HepG2 (cell line): ENCODE data around the gene PAIP2. TPM values are rescaled to one million over a fixed set of nuclear protein-coding genes. Genes with fewer than 3 reads are reported as not detected.

ENCODE experiments used
- CREM ChIP-seq, 2 experiments: sonication (generic) in 1 of 2; formaldehyde crosslinking in 1 of 2; IDR thresholded peaks; 2 replicates each; pipeline versions ENCODE4 v1.4.0 to v1.6.1; 2016 to 2020; ENCODE audit warnings: antibody characterized with exemption in 1 of 2, mild to moderate bottlenecking in 1 of 2, missing genetic modification reagents in 1 of 2
- FOXA1 ChIP-seq, 2 experiments: fragments of 450-650 bp in 1 of 2; sonication (generic) in 1 of 2; formaldehyde crosslinking in 1 of 2; IDR thresholded peaks; 2 replicates each; pipeline versions ENCODE4 v1.4.0 to v1.6.1; 2016 to 2020; ENCODE audit warnings: missing genetic modification reagents in 1 of 2
- FOXP1 ChIP-seq, 2 experiments: fragments of 450-650 bp in 1 of 2; IDR thresholded peaks; 2 replicates each; pipeline ENCODE4 v1.6.1; 2017 to 2018; ENCODE audit warnings: antibody characterized with exemption in 1 of 2
- HMGA1 ChIP-seq: sonication (generic); formaldehyde crosslinking; conservative IDR thresholded peaks from 2 replicates; pipeline ENCODE4 v1.4.0; 2020; ENCODE audit warnings: missing genetic modification reagents
- HNF4G ChIP-seq, 2 experiments: sonication (generic) in 1 of 2; formaldehyde crosslinking in 1 of 2; IDR thresholded peaks; 2 replicates each; pipeline versions ENCODE4 v1.4.0 to v1.6.1; 2011 to 2020; ENCODE audit warnings: borderline replicate concordance in 2 of 2, low read depth in 2 of 2, mild to moderate bottlenecking in 2 of 2, low read length in 1 of 2, missing genetic modification reagents in 1 of 2, moderate library complexity in 1 of 2
- RAD21 ChIP-seq: fragments of 450-650 bp; formaldehyde crosslinking; IDR thresholded peaks from 2 replicates; pipeline ENCODE4 v1.5.0; 2020; ENCODE audit warnings: mild to moderate bottlenecking
- REPIN1 ChIP-seq: sonication (generic); formaldehyde crosslinking; IDR thresholded peaks from 2 replicates; pipeline ENCODE4 v1.8.0; 2022; ENCODE audit warnings: missing genetic modification reagents, low read depth, mild to moderate bottlenecking, borderline replicate concordance
- REXO4 ChIP-seq: sonication (generic); formaldehyde crosslinking; IDR thresholded peaks from 2 replicates; pipeline ENCODE4 v1.8.0; 2022; ENCODE audit warnings: missing genetic modification reagents, mild to moderate bottlenecking, borderline replicate concordance
- TRIM24 ChIP-seq: sonication (generic); formaldehyde crosslinking; IDR thresholded peaks from 2 replicates; pipeline ENCODE4 v1.8.0; 2022; ENCODE audit warnings: mild to moderate bottlenecking, missing genetic modification reagents
- ZFYVE20 ChIP-seq: sonication (generic); formaldehyde crosslinking; IDR thresholded peaks from 2 replicates; pipeline ENCODE4 v1.8.0; 2023; ENCODE audit warnings: low read depth, mild to moderate bottlenecking, moderate library complexity, missing genetic modification reagents, borderline replicate concordance
- ZMYM2 ChIP-seq: sonication (generic); formaldehyde crosslinking; IDR thresholded peaks from 2 replicates; pipeline ENCODE4 v1.8.0; 2022; ENCODE audit warnings: mild to moderate bottlenecking, missing genetic modification reagents
- ZNF674 ChIP-seq: sonication (generic); formaldehyde crosslinking; IDR thresholded peaks from 2 replicates; pipeline ENCODE4 v1.5.0; 2020; ENCODE audit warnings: low read depth, mild to moderate bottlenecking, missing genetic modification reagents
- polyA plus RNA-seq, 8 experiments: library from polyadenylated mRNA; depleted of rRNA in 3 of 8; stranded (reverse) in 7 of 8; unstranded in 1 of 8; fragments of >200 nt; fragmentation: Illumina TruSeq in 4 of 8; extraction: Trizol in 4 of 8; gene quantifications; 2 replicates each; pipeline versions ENCODE4 v1.2.1 to v1.2.3, GENCODE V29; 2011 to 2016; ENCODE audit warnings: low read depth in 4 of 8, missing spikeins in 1 of 8, mixed read lengths in 1 of 8; ENCODE audit not compliant: insufficient read depth in 1 of 8
- total RNA-seq, 5 experiments: library from RNA; depleted of rRNA; stranded (reverse); fragments of >200 nt; fragmentation: Illumina TruSeq; extraction: Trizol; gene quantifications; 2 replicates each; pipeline ENCODE4 v1.2.3, GENCODE V29; 2016; ENCODE audit warnings: low read depth in 1 of 5
- TF ChIP-seq, protein P1 (sequence below): sonication (generic); formaldehyde crosslinking; IDR thresholded peaks from 2 replicates; pipeline ENCODE4; 2020; ENCODE audit warnings: missing genetic modification reagents, mild to moderate bottlenecking, borderline replicate concordance
- TF ChIP-seq, protein P2 (sequence below), 2 experiments: fragments of 450-650 bp in 1 of 2; sonication (generic) in 1 of 2; formaldehyde crosslinking in 1 of 2; IDR thresholded peaks; 2 replicates each; pipeline versions ENCODE4 v1.6.1 to v1.8.0; 2016 to 2022; ENCODE audit warnings: antibody characterized with exemption in 1 of 2, mild to moderate bottlenecking in 1 of 2, missing genetic modification reagents in 1 of 2
- TF ChIP-seq, protein P3 (sequence below): sonication (generic); formaldehyde crosslinking; IDR thresholded peaks from 2 replicates; pipeline ENCODE4 v1.4.0; 2020; ENCODE audit warnings: mild to moderate bottlenecking, missing genetic modification reagents

The PAIP2 gene
- total and polyA plus RNA-seq, 2 of the 13 experiments (the other 11 are each of a cell fraction or from before 2014, with no cell fraction given), result 61.5 to 76.3 TPM

DNA sequence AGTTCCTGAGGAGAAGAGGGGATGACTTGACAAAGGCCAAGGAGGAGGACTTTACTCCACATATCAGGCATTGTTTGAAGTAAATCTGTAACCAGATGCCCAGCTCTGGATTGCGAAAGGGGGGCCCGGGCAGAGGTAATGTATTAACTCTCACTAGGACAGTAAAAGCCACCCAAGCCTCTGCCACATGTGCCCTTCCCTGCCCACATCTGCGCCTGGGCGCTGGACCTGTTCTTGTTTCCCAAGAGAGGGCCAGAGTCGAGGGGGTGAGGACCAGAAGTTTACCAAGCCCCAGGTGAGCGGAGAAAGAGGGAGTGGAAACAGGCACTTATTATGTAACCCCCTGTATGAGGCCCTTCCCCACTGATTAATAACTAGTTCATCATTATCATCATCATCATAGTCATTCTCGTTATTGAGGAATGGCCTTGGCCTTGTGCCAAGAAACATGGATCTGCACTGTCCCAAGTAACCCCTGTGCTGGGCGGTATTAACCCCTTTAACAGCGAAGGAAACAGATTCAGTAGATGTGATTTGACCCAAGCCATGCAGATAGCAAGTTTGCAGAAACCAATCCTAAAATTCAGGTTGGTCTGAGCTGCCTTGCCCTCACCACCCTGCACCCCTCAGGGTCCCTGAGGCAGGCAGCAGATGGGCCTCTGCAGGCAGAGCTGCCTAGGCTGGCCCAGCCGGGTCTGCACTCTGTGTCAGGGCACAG, 41.8 kb downstream of the PAIP2 start, which contains the start of gene SLC23A1 (continued):
- TF ChIP-seq, protein P1, sequence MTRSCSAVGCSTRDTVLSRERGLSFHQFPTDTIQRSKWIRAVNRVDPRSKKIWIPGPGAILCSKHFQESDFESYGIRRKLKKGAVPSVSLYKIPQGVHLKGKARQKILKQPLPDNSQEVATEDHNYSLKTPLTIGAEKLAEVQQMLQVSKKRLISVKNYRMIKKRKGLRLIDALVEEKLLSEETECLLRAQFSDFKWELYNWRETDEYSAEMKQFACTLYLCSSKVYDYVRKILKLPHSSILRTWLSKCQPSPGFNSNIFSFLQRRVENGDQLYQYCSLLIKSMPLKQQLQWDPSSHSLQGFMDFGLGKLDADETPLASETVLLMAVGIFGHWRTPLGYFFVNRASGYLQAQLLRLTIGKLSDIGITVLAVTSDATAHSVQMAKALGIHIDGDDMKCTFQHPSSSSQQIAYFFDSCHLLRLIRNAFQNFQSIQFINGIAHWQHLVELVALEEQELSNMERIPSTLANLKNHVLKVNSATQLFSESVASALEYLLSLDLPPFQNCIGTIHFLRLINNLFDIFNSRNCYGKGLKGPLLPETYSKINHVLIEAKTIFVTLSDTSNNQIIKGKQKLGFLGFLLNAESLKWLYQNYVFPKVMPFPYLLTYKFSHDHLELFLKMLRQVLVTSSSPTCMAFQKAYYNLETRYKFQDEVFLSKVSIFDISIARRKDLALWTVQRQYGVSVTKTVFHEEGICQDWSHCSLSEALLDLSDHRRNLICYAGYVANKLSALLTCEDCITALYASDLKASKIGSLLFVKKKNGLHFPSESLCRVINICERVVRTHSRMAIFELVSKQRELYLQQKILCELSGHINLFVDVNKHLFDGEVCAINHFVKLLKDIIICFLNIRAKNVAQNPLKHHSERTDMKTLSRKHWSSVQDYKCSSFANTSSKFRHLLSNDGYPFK (CRISPR knock-in tag), result 0 out of 2 replicates have a peak, but pooled peaks have one; percentile 12
- TF ChIP-seq CREM (IDR thresholded peaks at IDR 0.05) (no peak), CREM (CRISPR knock-in tag; IDR thresholded peaks at IDR 0.05) (no peak), HNF4G (IDR thresholded peaks at IDR 0.05; ENCODE audit: borderline replicate concordance, low read depth, low read length) (peak; percentile 72; the same call in 1 of the 2 replicates), HNF4G (CRISPR knock-in tag; IDR thresholded peaks at IDR 0.05; ENCODE audit: borderline replicate concordance, low read depth) (no peak), ZMYM2 (no peak), REXO4 (CRISPR knock-in tag) (no peak), RAD21 (no peak), ZFYVE20 (CRISPR knock-in tag) (no peak), FOXP1 (IDR thresholded peaks at IDR 0.05) (no peak), FOXP1 (CRISPR knock-in tag; IDR thresholded peaks at IDR 0.05) (peak; percentile 19; the same call in 1 of the 2 replicates), REPIN1 (CRISPR knock-in tag) (no peak), ZNF674 (CRISPR knock-in tag) (no peak), FOXA1 (IDR thresholded peaks at IDR 0.05) (no peak), FOXA1 (CRISPR knock-in tag; IDR thresholded peaks at IDR 0.05) (no peak), HMGA1 (CRISPR knock-in tag) (no peak), TRIM24 (CRISPR knock-in tag) (no peak)
- TF ChIP-seq, protein P2, sequence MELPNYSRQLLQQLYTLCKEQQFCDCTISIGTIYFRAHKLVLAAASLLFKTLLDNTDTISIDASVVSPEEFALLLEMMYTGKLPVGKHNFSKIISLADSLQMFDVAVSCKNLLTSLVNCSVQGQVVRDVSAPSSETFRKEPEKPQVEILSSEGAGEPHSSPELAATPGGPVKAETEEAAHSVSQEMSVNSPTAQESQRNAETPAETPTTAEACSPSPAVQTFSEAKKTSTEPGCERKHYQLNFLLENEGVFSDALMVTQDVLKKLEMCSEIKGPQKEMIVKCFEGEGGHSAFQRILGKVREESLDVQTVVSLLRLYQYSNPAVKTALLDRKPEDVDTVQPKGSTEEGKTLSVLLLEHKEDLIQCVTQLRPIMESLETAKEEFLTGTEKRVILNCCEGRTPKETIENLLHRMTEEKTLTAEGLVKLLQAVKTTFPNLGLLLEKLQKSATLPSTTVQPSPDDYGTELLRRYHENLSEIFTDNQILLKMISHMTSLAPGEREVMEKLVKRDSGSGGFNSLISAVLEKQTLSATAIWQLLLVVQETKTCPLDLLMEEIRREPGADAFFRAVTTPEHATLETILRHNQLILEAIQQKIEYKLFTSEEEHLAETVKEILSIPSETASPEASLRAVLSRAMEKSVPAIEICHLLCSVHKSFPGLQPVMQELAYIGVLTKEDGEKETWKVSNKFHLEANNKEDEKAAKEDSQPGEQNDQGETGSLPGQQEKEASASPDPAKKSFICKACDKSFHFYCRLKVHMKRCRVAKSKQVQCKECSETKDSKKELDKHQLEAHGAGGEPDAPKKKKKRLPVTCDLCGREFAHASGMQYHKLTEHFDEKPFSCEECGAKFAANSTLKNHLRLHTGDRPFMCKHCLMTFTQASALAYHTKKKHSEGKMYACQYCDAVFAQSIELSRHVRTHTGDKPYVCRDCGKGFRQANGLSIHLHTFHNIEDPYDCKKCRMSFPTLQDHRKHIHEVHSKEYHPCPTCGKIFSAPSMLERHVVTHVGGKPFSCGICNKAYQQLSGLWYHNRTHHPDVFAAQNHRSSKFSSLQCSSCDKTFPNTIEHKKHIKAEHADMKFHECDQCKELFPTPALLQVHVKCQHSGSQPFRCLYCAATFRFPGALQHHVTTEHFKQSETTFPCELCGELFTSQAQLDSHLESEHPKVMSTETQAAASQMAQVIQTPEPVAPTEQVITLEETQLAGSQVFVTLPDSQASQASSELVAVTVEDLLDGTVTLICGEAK (IDR thresholded peaks at IDR 0.05), result no peak
- TF ChIP-seq, protein P2 (CRISPR knock-in tag; IDR thresholded peaks at IDR 0.05), result no peak
- TF ChIP-seq, protein P3, sequence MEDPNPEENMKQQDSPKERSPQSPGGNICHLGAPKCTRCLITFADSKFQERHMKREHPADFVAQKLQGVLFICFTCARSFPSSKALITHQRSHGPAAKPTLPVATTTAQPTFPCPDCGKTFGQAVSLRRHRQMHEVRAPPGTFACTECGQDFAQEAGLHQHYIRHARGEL (CRISPR knock-in tag), result no peak
